GM23248 (cell line): ENCODE measurements around the gene TTYH1.

Source experiments
- EZH2 ChIP-seq: fragments of 200-600 bp; sonication (generic); IDR thresholded peaks from 2 replicates; pipeline ENCODE4 v1.6.1; 2018; ENCODE audit warnings: antibody characterized with exemption, mild to moderate bottlenecking; ENCODE audit not compliant: insufficient read depth, poor library complexity, severe bottlenecking
- EZH2phosphoT487 ChIP-seq: fragments of 200-600 bp; sonication (generic); IDR thresholded peaks from 2 replicates; pipeline ENCODE4 v1.6.1; 2018; ENCODE audit warnings: antibody characterized with exemption, moderate library complexity, mild to moderate bottlenecking, low read depth; ENCODE audit not compliant: insufficient read depth

DNA sequence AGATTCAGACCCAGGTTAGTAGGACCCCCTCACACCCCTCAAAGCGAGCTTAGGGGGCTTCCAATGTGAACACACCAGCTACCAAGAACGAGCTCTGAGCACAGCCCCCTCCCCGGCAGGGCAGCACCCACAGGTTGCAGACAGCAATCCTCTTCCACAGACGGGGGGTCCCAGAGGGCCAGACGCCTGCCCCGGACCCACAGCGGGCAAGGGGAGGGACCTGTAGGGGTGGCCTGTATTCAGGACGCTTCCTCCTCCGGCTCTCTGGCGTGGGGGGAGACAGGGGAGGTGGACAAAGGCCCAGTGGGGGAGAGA lies 4.8 kb downstream of the TTYH1 start:
- no peak for TF ChIP-seq EZH2phosphoT487
- TF ChIP-seq EZH2: no peak
